IMR-90 (cell line): ENCODE data around the gene OR52B6. TPM values are rescaled to one million over a fixed set of nuclear protein-coding genes. Genes with fewer than 3 reads are reported as not detected.

Source experiments
- ATAC-seq: fragments of 200-7000 bp; cut with Tn5 transposase; 2 replicates; pipeline ENCODE4 v1.9.1; 2020; ENCODE audit warnings: low read depth, mild to moderate bottlenecking, moderate library complexity
- BruUV-seq: library from RNA; stranded (reverse); fragments of 400-500 nt; replicated peaks from 2 replicates; lab custom pipeline; 2021; lab: Mats Ljungman, UMichigan
- CTCF ChIA-PET: fragments of 300-600 bp; formaldehyde crosslinking; extraction: SDS; loops from one replicate; lab custom pipeline; 2021; ENCODE audit warnings: antibody characterized with exemption; lab: Yijun Ruan, JAX
- POLR2A ChIA-PET: fragments of 300-600 bp; sonication (Branson Sonifier 250); formaldehyde crosslinking; loops from one replicate; lab custom pipeline; 2022; ENCODE audit warnings: antibody characterized with exemption; ENCODE audit not compliant: unreplicated experiment; lab: Charles Lee
- DNase-seq: peaks from one replicate; pipeline ENCODE4 v3.0.0; 2013
- H2AFZ ChIP-seq: replicated peaks from 2 replicates; pipeline ENCODE3; 2013; ENCODE audit warnings: low read length, mild to moderate bottlenecking; ENCODE audit not compliant: poor library complexity
- H2AK5ac ChIP-seq: 2 replicates; pipeline ENCODE4 v1.6.1; 2013; ENCODE audit warnings: low read depth, low read length, inconsistent platforms
- H2AK9ac ChIP-seq: replicated peaks from 2 replicates; pipeline ENCODE3; 2013; ENCODE audit warnings: mild to moderate bottlenecking, low read depth, low read length, moderate library complexity; ENCODE audit not compliant: poor library complexity
- H2BK120ac ChIP-seq: 2 replicates; pipeline ENCODE4 v1.6.1; 2013; ENCODE audit warnings: low read depth, low read length, inconsistent platforms
- H2BK15ac ChIP-seq: 3 replicates; pipeline ENCODE4 v1.6.1; 2013; ENCODE audit warnings: low read depth, low read length, inconsistent platforms
- H2BK20ac ChIP-seq: 2 replicates; pipeline ENCODE4 v1.6.1; 2013; ENCODE audit warnings: low read depth, mild to moderate bottlenecking, inconsistent platforms, low read length, moderate library complexity
- H2BK5ac ChIP-seq: 2 replicates; pipeline ENCODE4 v1.6.1; 2013; ENCODE audit warnings: mild to moderate bottlenecking, low read depth, low read length, inconsistent platforms; ENCODE audit not compliant: poor library complexity, severe bottlenecking
- H3K14ac ChIP-seq: replicated peaks from 2 replicates; pipeline ENCODE4 v1.6.1; 2013; ENCODE audit warnings: low read depth, low read length, inconsistent platforms
- H3K18ac ChIP-seq: 2 replicates; pipeline ENCODE4 v1.6.1; 2013; ENCODE audit warnings: low read depth, low read length, control low read depth
- H3K23ac ChIP-seq: 2 replicates; pipeline ENCODE4 v1.6.1; 2013; ENCODE audit warnings: low read depth, low read length, inconsistent platforms
- H3K27ac ChIP-seq: 2 replicates; pipeline ENCODE4 v1.5.1; 2013; ENCODE audit warnings: mild to moderate bottlenecking, control low read depth, low read length; ENCODE audit not compliant: insufficient read depth
- H3K27me3 ChIP-seq: 2 replicates; pipeline ENCODE4 v1.6.1; 2013; ENCODE audit warnings: low read length; ENCODE audit not compliant: control insufficient read depth, insufficient read depth
- H3K36me3 ChIP-seq: 2 replicates; pipeline ENCODE4 v1.6.1; 2013; ENCODE audit warnings: low read length, mixed read lengths; ENCODE audit not compliant: control insufficient read depth, insufficient read depth
- H3K4ac ChIP-seq: 2 replicates; pipeline ENCODE4 v1.6.1; 2013; ENCODE audit warnings: low read depth, low read length, inconsistent platforms
- H3K4me1 ChIP-seq: 2 replicates; pipeline ENCODE4 v1.6.1; 2013; ENCODE audit warnings: low read length, mixed read lengths; ENCODE audit not compliant: control insufficient read depth, insufficient read depth
- H3K4me2 ChIP-seq: 2 replicates; pipeline ENCODE4 v1.6.1; 2013; ENCODE audit warnings: low read depth, mild to moderate bottlenecking, control low read depth, low read length, moderate library complexity
- H3K4me3 ChIP-seq: 2 replicates; pipeline ENCODE4 v1.5.1; 2013; ENCODE audit warnings: low read depth, mild to moderate bottlenecking, control low read depth, low read length, moderate library complexity; ENCODE audit not compliant: insufficient read depth
- H3K56ac ChIP-seq: 2 replicates; pipeline ENCODE4 v1.6.1; 2013; ENCODE audit warnings: low read length, inconsistent platforms; ENCODE audit not compliant: insufficient read depth; ENCODE audit errors: extremely low read depth
- H3K79me1 ChIP-seq, 2 experiments: 2 replicates each; pipeline ENCODE4 v1.6.1; 2013; ENCODE audit warnings: low read length in 2 of 2, inconsistent platforms in 1 of 2, low read depth in 1 of 2
- H3K9ac ChIP-seq: 2 replicates; pipeline ENCODE4 v1.6.1; 2013; ENCODE audit warnings: low read depth, low read length, control low read depth
- H3K9me1 ChIP-seq: 2 replicates; pipeline ENCODE4 v1.6.1; 2013; ENCODE audit warnings: low read length, inconsistent platforms; ENCODE audit not compliant: insufficient read depth
- H3K9me3 ChIP-seq: 2 replicates; pipeline ENCODE4 v1.6.1; 2013; ENCODE audit warnings: low read length; ENCODE audit not compliant: control insufficient read depth, insufficient read depth
- H4K20me1 ChIP-seq: 2 replicates; pipeline ENCODE4 v1.6.1; 2013; ENCODE audit warnings: low read length, inconsistent platforms; ENCODE audit not compliant: insufficient read depth
- H4K5ac ChIP-seq: 2 replicates; pipeline ENCODE4 v1.6.1; 2013; ENCODE audit warnings: mild to moderate bottlenecking, low read depth, low read length, control low read depth
- H4K8ac ChIP-seq, 2 experiments: 2 replicates each; pipeline ENCODE4 v1.6.1; 2013; ENCODE audit warnings: low read depth in 2 of 2, low read length in 2 of 2, control low read depth in 1 of 2, inconsistent platforms in 1 of 2
- H4K91ac ChIP-seq: 2 replicates; pipeline ENCODE4 v1.6.1; 2013; ENCODE audit warnings: low read depth, low read length, inconsistent platforms; ENCODE audit not compliant: insufficient read depth
- BHLHE40 ChIP-seq: fragments of 150-350 bp; IDR thresholded peaks from 2 replicates; pipeline ENCODE4 v1.6.1; 2016; ENCODE audit warnings: mild to moderate bottlenecking, low read depth, low read length
- CEBPB ChIP-seq: IDR thresholded peaks from 2 replicates; pipeline ENCODE4 v1.6.1; 2012; ENCODE audit warnings: low read depth, low read length, improper control_type of control experiment
- CHD1 ChIP-seq: IDR thresholded peaks from 2 replicates; pipeline ENCODE4 v1.6.1; 2012; ENCODE audit warnings: low read depth, low read length, improper control_type of control experiment
- FOS ChIP-seq: fragments of 150-350 bp; IDR thresholded peaks from 2 replicates; pipeline ENCODE4 v1.6.1; 2016; ENCODE audit warnings: low read depth, low read length
- MAFK ChIP-seq: IDR thresholded peaks from 2 replicates; pipeline ENCODE4 v1.6.1; 2012; ENCODE audit warnings: low read depth, low read length, improper control_type of control experiment
- MAZ ChIP-seq: IDR thresholded peaks from 2 replicates; pipeline ENCODE4 v1.6.1; 2012; ENCODE audit warnings: low read depth, mild to moderate bottlenecking, low read length, improper control_type of control experiment, moderate library complexity, borderline replicate concordance
- MXI1 ChIP-seq: IDR thresholded peaks from 2 replicates; pipeline ENCODE4 v1.6.1; 2012; ENCODE audit warnings: low read depth, mild to moderate bottlenecking, low read length, moderate library complexity, borderline replicate concordance
- POLR2A ChIP-seq: IDR thresholded peaks from 2 replicates; pipeline ENCODE4 v1.6.1; 2012; ENCODE audit warnings: mild to moderate bottlenecking, low read depth, low read length
- RFX5 ChIP-seq: IDR thresholded peaks from 2 replicates; pipeline ENCODE4 v1.8.0; 2012; ENCODE audit warnings: low read depth, mild to moderate bottlenecking, low read length, moderate library complexity
- SMC3 ChIP-seq: fragments of 150-350 bp; IDR thresholded peaks from 2 replicates; pipeline ENCODE4 v1.6.1; 2016; ENCODE audit warnings: low read depth, mild to moderate bottlenecking, antibody characterized with exemption, low read length, moderate library complexity
- USF2 ChIP-seq: fragments of 150-350 bp; IDR thresholded peaks from 2 replicates; pipeline ENCODE4 v1.6.1; 2017; ENCODE audit warnings: mild to moderate bottlenecking, antibody characterized with exemption, low read length, low read depth
- WGBS, 2 experiments: methylation state at CpG; one replicate each; pipeline versions ENCODE4 v1.1.5 to v1.1.7; 2013; ENCODE audit warnings: missing lambda C conversion rate in 2 of 2; ENCODE audit not compliant: insufficient read length in 1 of 2; ENCODE audit errors: extremely low coverage in 2 of 2; 5-methylcytosine and 5-hydroxymethylcytosine counted together
- dilution Hi-C: fragments of 300-500 bp; cut with HindIII; formaldehyde crosslinking; loops from one replicate; pipeline ENCODE4 v1.14.3; 2018; ENCODE audit warnings: low sequenced_read_pairs; ENCODE audit not compliant: unreplicated experiment
- in situ Hi-C: fragments of 300-500 bp; cut with MboI; formaldehyde crosslinking; loops from 3 replicates; pipeline ENCODE4 v1.14.3; 2019; ENCODE audit warnings: low sequenced_read_pairs, inconsistent platforms, mixed read lengths
- intact Hi-C: fragments of 100-400 bp; cut with micrococcal nuclease; formaldehyde crosslinking; loops from 2 replicates; pipeline ENCODE4 v1.10.0; 2022
- polyA plus RNA-seq, 3 experiments: library from polyadenylated mRNA; depleted of rRNA; stranded (reverse); fragments of >200 nt; gene quantifications; 2 replicates each; pipeline ENCODE4 v1.2.3, GENCODE V29; 2012; ENCODE audit warnings: low replicate concordance in 1 of 3
- total RNA-seq: library from RNA; depleted of rRNA; stranded (reverse); fragments of >200 nt; gene quantifications from 2 replicates; pipeline ENCODE4 v1.2.3, GENCODE V29; 2012
- TF ChIP-seq, protein P1 (sequence below): fragments of 150-350 bp; IDR thresholded peaks from 2 replicates; pipeline ENCODE4 v1.6.1; 2016; ENCODE audit warnings: low read depth, mild to moderate bottlenecking, low read length, moderate library complexity, borderline replicate concordance

Gene OR52B6
- total and polyA plus RNA-seq, 2 of the 4 experiments (the other 2 are of a cell fraction): not detected

- H2AFZ ChIP-seq: no peak overlapping the region
- H3K9ac ChIP-seq: no peak overlapping the region
- H3K4ac ChIP-seq: no peak overlapping the region
- dilution Hi-C loops (no loop called here), in situ Hi-C loops (no loop called here), intact Hi-C loops (no loop called here)
- ChIA-PET POLR2A (no interaction called here), CTCF (no interaction called here)
- H2BK15ac ChIP-seq: no peak overlapping the region
- H3K56ac ChIP-seq: no peak overlapping the region
- H3K36me3 ChIP-seq: no peaks in the 10 kb centered on the region
- no peak overlapping the region for H2BK120ac ChIP-seq
- 100% methylated on average over 2 of the region's 4 CpGs; no CpG with 5 or more reads in 1 of the 2 experiments for WGBS, 2 experiments
- H2BK5ac ChIP-seq: no peak overlapping the region
- no peak overlapping the region for H4K8ac ChIP-seq
- no peak overlapping the region for H3K18ac ChIP-seq
- no peaks in the 10 kb centered on the region for H3K9me1 ChIP-seq
- no peak overlapping the region for H3K14ac ChIP-seq
- H4K91ac ChIP-seq: no peak overlapping the region
- H4K20me1 ChIP-seq: no peaks in the 10 kb centered on the region
- H4K5ac ChIP-seq: no peak overlapping the region
- no peaks in the 10 kb centered on the region for H3K9me3 ChIP-seq
- H3K27me3 ChIP-seq: no peaks in the 10 kb centered on the region; the same call in 1 of the 2 replicates
- ATAC-seq (no peak), DNase-seq (no peak)
- no peak overlapping the region for H2AK9ac ChIP-seq
- H2BK20ac ChIP-seq: no peak overlapping the region
- TF ChIP-seq POLR2A: no peak
- no peak for TF ChIP-seq BHLHE40
- no peak for TF ChIP-seq RFX5
- TF ChIP-seq USF2: no peak
- TF ChIP-seq CEBPB: no peak
- no peak for TF ChIP-seq MAZ
- TF ChIP-seq FOS: no peak
- no peak for TF ChIP-seq MAFK
- no peak for TF ChIP-seq CHD1
- TF ChIP-seq SMC3: no peak
- TF ChIP-seq, protein P1, sequence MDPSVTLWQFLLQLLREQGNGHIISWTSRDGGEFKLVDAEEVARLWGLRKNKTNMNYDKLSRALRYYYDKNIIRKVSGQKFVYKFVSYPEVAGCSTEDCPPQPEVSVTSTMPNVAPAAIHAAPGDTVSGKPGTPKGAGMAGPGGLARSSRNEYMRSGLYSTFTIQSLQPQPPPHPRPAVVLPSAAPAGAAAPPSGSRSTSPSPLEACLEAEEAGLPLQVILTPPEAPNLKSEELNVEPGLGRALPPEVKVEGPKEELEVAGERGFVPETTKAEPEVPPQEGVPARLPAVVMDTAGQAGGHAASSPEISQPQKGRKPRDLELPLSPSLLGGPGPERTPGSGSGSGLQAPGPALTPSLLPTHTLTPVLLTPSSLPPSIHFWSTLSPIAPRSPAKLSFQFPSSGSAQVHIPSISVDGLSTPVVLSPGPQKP: no peak
- TF ChIP-seq MXI1: no peak
- H3K4me3 ChIP-seq: no peak overlapping the region
- H2AK5ac ChIP-seq: no peak overlapping the region
- H3K27ac ChIP-seq: no peak overlapping the region
- no peaks in the 10 kb centered on the region for H3K79me1 ChIP-seq
- BruUV-seq: no TSS peak
- H3K4me2 ChIP-seq: no peak overlapping the region
- no peak overlapping the region for H3K23ac ChIP-seq
- H3K4me1 ChIP-seq: no peaks in the 10 kb centered on the region
These were observed 337 bp downstream of the OR52B6 start for GRCh38 chr11:5581014-5581413.
